K562 (cell line): ENCODE measurements around the gene ZFP62. TPM values are rescaled to one million over a fixed set of nuclear protein-coding genes. Genes with fewer than 3 reads are reported as not detected.

Experiments
- CEBPG ChIP-seq, 3 experiments: fragments of 200-800 bp in 1 of 3; sonication (Bioruptor generic) in 1 of 3; sonication (generic) in 1 of 3; formaldehyde crosslinking in 1 of 3; IDR thresholded peaks in 2 of 3; conservative IDR thresholded peaks in 1 of 3; 2 replicates each; pipeline versions ENCODE4 v1.6.1 to v1.8.0; 2016 to 2022; ENCODE audit warnings: missing compliant biosample characterization in 2 of 3, missing genetic modification characterization in 2 of 3, mild to moderate bottlenecking in 1 of 3, missing genetic modification reagents in 1 of 3
- CREB3L1 ChIP-seq: fragments of 450-650 bp; IDR thresholded peaks from 2 replicates; pipeline ENCODE4 v1.6.1; 2014; ENCODE audit warnings: low read depth, mild to moderate bottlenecking, moderate library complexity, borderline replicate concordance
- GABPB1 ChIP-seq: sonication (generic); formaldehyde crosslinking; IDR thresholded peaks from 2 replicates; pipeline ENCODE4 v1.8.0; 2022; ENCODE audit warnings: mild to moderate bottlenecking, missing genetic modification reagents
- GTF3C2 ChIP-seq: IDR thresholded peaks from 3 replicates; pipeline ENCODE4 v1.6.1; 2011; ENCODE audit warnings: borderline replicate concordance, mild to moderate bottlenecking, moderate library complexity; ENCODE audit not compliant: insufficient read length; ENCODE audit errors: extremely low read depth
- MAFK ChIP-seq: IDR thresholded peaks from 2 replicates; pipeline ENCODE4 v1.6.1; 2011; ENCODE audit warnings: low read length, improper control_type of control experiment
- MNT ChIP-seq, 2 experiments: fragments of 450-650 bp; conservative IDR thresholded peaks; 2 replicates each; pipeline ENCODE4 v1.6.1; 2017; ENCODE audit warnings: mild to moderate bottlenecking in 2 of 2, moderate library complexity in 2 of 2
- NCOA1 ChIP-seq: fragments of 450-650 bp; IDR thresholded peaks from 2 replicates; pipeline ENCODE4 v1.6.1; 2016; ENCODE audit warnings: low read depth
- POLR3A ChIP-seq: IDR thresholded peaks from 2 replicates; pipeline ENCODE4 v1.6.1; 2011; ENCODE audit warnings: borderline replicate concordance, mild to moderate bottlenecking, moderate library complexity; ENCODE audit not compliant: insufficient read length, insufficient read depth; ENCODE audit errors: extremely low read depth
- PREB ChIP-seq: sonication (generic); formaldehyde crosslinking; IDR thresholded peaks from 2 replicates; pipeline ENCODE4 v1.8.1; 2023; ENCODE audit warnings: mild to moderate bottlenecking, missing genetic modification reagents
- RCOR1 ChIP-seq, 2 experiments: IDR thresholded peaks; 2 replicates each; pipeline ENCODE4 v1.6.1; 2012; ENCODE audit warnings: low read depth in 2 of 2, low read length in 2 of 2, borderline replicate concordance in 1 of 2, improper control_type of control experiment in 1 of 2
- SMC3 ChIP-seq: conservative IDR thresholded peaks from 2 replicates; pipeline ENCODE4 v1.6.1; 2011; ENCODE audit warnings: low read depth, low read length, improper control_type of control experiment; ENCODE audit not compliant: insufficient read depth
- TARDBP ChIP-seq: fragments of 450-650 bp; IDR thresholded peaks from 2 replicates; pipeline ENCODE4 v1.6.1; 2016
- YY1 ChIP-seq, 3 experiments: IDR thresholded peaks; 2 replicates each; pipeline ENCODE4 v1.6.1; 2011; ENCODE audit warnings: low read length in 2 of 3, mild to moderate bottlenecking in 2 of 3, moderate library complexity in 2 of 3, borderline replicate concordance in 1 of 3, control low read depth in 1 of 3, low read depth in 1 of 3; ENCODE audit not compliant: insufficient read depth in 3 of 3, insufficient replicate concordance in 2 of 3, control insufficient read depth in 1 of 3, insufficient read length in 1 of 3; ENCODE audit errors: extremely low read depth in 1 of 3
- ZBTB1 ChIP-seq: sonication (generic); formaldehyde crosslinking; IDR thresholded peaks from 2 replicates; pipeline ENCODE4 v1.8.1; 2023; ENCODE audit warnings: missing genetic modification reagents, low read depth, mild to moderate bottlenecking, borderline replicate concordance
- ZNF384 ChIP-seq: IDR thresholded peaks from 2 replicates; pipeline ENCODE4 v1.6.1; 2012; ENCODE audit warnings: low read depth, low read length, improper control_type of control experiment
- ZNF584 ChIP-seq: fragments of 200-800 bp; sonication (Bioruptor generic); IDR thresholded peaks from 2 replicates; pipeline ENCODE4 v1.6.1; 2016; ENCODE audit warnings: low read depth, mild to moderate bottlenecking, missing genetic modification characterization, missing compliant biosample characterization
- polyA plus RNA-seq, 8 experiments: library from polyadenylated mRNA; depleted of rRNA in 4 of 8; stranded (reverse) in 5 of 8; unstranded in 3 of 8; fragments of >200 nt; fragmentation: Nextera tagmentation in 2 of 8; fragmentation: Illumina TruSeq in 1 of 8; extraction: Ambion mirVana in 2 of 8; extraction: Trizol in 1 of 8; gene quantifications; 2 replicates each; pipeline versions ENCODE4 v1.2.1 to v1.2.3, GENCODE V29; 2011 to 2014; ENCODE audit warnings: inconsistent platforms in 1 of 8, missing spikeins in 1 of 8
- total RNA-seq, 7 experiments: library from RNA; depleted of rRNA in 6 of 7; stranded (reverse); fragments of >200 nt in 6 of 7; fragmentation: Illumina TruSeq in 2 of 7; extraction: Trizol in 2 of 7; gene quantifications; 2 replicates each; pipeline versions ENCODE4 v1.2.1 to v1.2.3, GENCODE V29; 2011 to 2021; ENCODE audit warnings: low replicate concordance in 1 of 7

The ZFP62 gene
- total and polyA plus RNA-seq, 9 of the 15 experiments (the other 6 are each of a cell fraction or from before 2014, with no cell fraction given), result 12.2 to 37.5 (median 25.0) TPM

GRCh38 chr5:180873615-180874520 is 12.8 kb upstream of the ZFP62 start (continued):
- TF ChIP-seq ZBTB1 (CRISPR knock-in tag) (peak; percentile 42; the same call in 1 of the 2 replicates), ZNF584 (CRISPR knock-in tag) (peak; percentile 81; the same call in 1 of the 2 replicates), GTF3C2 (no peak), PREB (CRISPR knock-in tag) (no peak), POLR3A (no peak), CREB3L1 (peak; percentile 74), MAFK (peak; percentile 98), CEBPG (CRISPR knock-in tag; IDR thresholded peaks at IDR 0.05) (peak; percentile 67), CEBPG (tag; conservative IDR thresholded peaks at IDR 0.05 in 1 of 2, IDR thresholded peaks at IDR 0.05 in 1 of 2) (peak; percentile 67 to 75), TARDBP (no peak), ZNF384 (no peak), MNT (conservative IDR thresholded peaks at IDR 0.05) (peak in 1 of 2 experiments; percentile 43; a peak in 2 of 4 replicates), NCOA1 (0 out of 2 replicates have a peak, but pooled peaks have one; percentile 17), RCOR1 (IDR thresholded peaks at IDR 0.05; ENCODE audit: borderline replicate concordance in 1 of 2, low read depth in 2 of 2, low read length in 2 of 2) (peak in 1 of 2 experiments; percentile 91; a peak in 3 of 4 replicates), SMC3 (no peak), GABPB1 (peak; percentile 66; the same call in 1 of the 2 replicates), YY1 (IDR thresholded peaks at IDR 0.05; ENCODE audit: borderline replicate concordance in 1 of 3, control insufficient read depth in 1 of 3, extremely low read depth in 1 of 3, insufficient read depth in 3 of 3, insufficient read length in 1 of 3, insufficient replicate concordance in 2 of 3, low read depth in 1 of 3, low read length in 2 of 3) (peak in 1 of 3 experiments; percentile 19)
